Measurements from ENCODE around the gene C19orf73.
"Not testable (repeated sequence)": the region's sequence is repeated elsewhere in the genome, so short reads cannot be mapped to it uniquely, and the experiment has no call there.

The C19orf73 gene

GRCh38 chr19:49121841-49122240 is 2.9 kb upstream of the C19orf73 start:
- DNase-seq (ENCODE audit: low spot score), result not testable (repeated sequence)

GRCh38 chr19:49120868-49121267 is 1.9 kb upstream of the C19orf73 start:
- no peak for DNase-seq (ENCODE audit: low spot score)

- no peak for DNase-seq (ENCODE audit: low spot score)
These were observed 1.4 kb upstream of the C19orf73 start for GRCh38 chr19:49120325-49120683.

GRCh38 chr19:49119411-49120324 is 725 bp upstream of the C19orf73 start, which contains the start of gene PPFIA3:
Gene PPFIA3, plus strand, starts transcription at chr19:49119544. Its CDS starts 8,330 bp downstream, at chr19:49127874.
- peak; percentile 47 for DNase-seq (ENCODE audit: low spot score)

- no peak for DNase-seq (ENCODE audit: low spot score)
These were observed 1.0 kb downstream of the C19orf73 start for GRCh38 chr19:49117677-49118564.

- no peak for DNase-seq (ENCODE audit: low spot score)
These were observed 2.4 kb downstream of the C19orf73 start for GRCh38 chr19:49116544-49116943.

- DNase-seq (ENCODE audit: low spot score), result peak; percentile 89
These were observed 4.1 kb downstream of the C19orf73 start for GRCh38 chr19:49114630-49115363.

GRCh38 chr19:49113762-49114629 is 4.9 kb downstream of the C19orf73 start, which contains the start of gene LIN7B:
Gene LIN7B, plus strand, starts transcription at chr19:49114370. Its CDS starts 35 bp downstream, at chr19:49114405.
- DNase-seq (ENCODE audit: low spot score), result peak; percentile 72

GRCh38 chr19:49111218-49111998 is 7.5 kb downstream of the C19orf73 start:
- peak; percentile 28 for DNase-seq (ENCODE audit: low spot score)

- DNase-seq (ENCODE audit: low spot score), result no peak
These were observed 8.4 kb downstream of the C19orf73 start for GRCh38 chr19:49110567-49110966.

GRCh38 chr19:49109569-49110233 is 9.2 kb downstream of the C19orf73 start:
- no peak for DNase-seq (ENCODE audit: low spot score)

GRCh38 chr19:49109051-49109450 is 9.9 kb downstream of the C19orf73 start:
- DNase-seq (ENCODE audit: low spot score), result no peak

- no peak for DNase-seq (ENCODE audit: low spot score)
These were observed 11.1 kb downstream of the C19orf73 start for GRCh38 chr19:49107625-49108459.

- DNase-seq (ENCODE audit: low spot score), result peak; percentile 74
These were observed 12.3 kb downstream of the C19orf73 start for GRCh38 chr19:49106648-49107135.

GRCh38 chr19:49104229-49104864 is 14.6 kb downstream of the C19orf73 start:
- no peak for DNase-seq (ENCODE audit: low spot score)

- no peak for DNase-seq (ENCODE audit: low spot score)
These were observed 15.4 kb downstream of the C19orf73 start for GRCh38 chr19:49103331-49104085.

GRCh38 chr19:49102303-49102702 is 16.6 kb downstream of the C19orf73 start:
- no peak for DNase-seq (ENCODE audit: low spot score)
